BLaER1 (cell line): ENCODE measurements around the gene RNF13.
A peak's percentile ranks its signal among the peaks of the same experiment; 100 is the strongest.

Experiments used
- H3K27ac ChIP-seq: shearing (Covaris generic); formaldehyde crosslinking; 2 replicates; pipeline ENCODE4 v1.8.1; 2022
- H3K27me3 ChIP-seq: shearing (Covaris generic); formaldehyde crosslinking; 2 replicates; pipeline ENCODE4 v1.8.1; 2022
- H3K36me3 ChIP-seq: shearing (Covaris generic); formaldehyde crosslinking; 2 replicates; pipeline ENCODE4 v1.8.1; 2022
- H3K4me1 ChIP-seq: shearing (Covaris generic); formaldehyde crosslinking; 2 replicates; pipeline ENCODE4 v1.8.1; 2022
- H3K4me2 ChIP-seq: shearing (Covaris generic); formaldehyde crosslinking; 2 replicates; pipeline ENCODE4 v1.8.1; 2022
- H3K4me3 ChIP-seq: shearing (Covaris generic); formaldehyde crosslinking; 2 replicates; pipeline ENCODE4 v1.8.1; 2022
- H3K9ac ChIP-seq: shearing (Covaris generic); formaldehyde crosslinking; 2 replicates; pipeline ENCODE4 v1.8.1; 2022
- H3K9me3 ChIP-seq: shearing (Covaris generic); formaldehyde crosslinking; 2 replicates; pipeline ENCODE4 v1.8.1; 2022
- H4K20me1 ChIP-seq: shearing (Covaris generic); formaldehyde crosslinking; 2 replicates; pipeline ENCODE4 v1.8.1; 2022
- Cebpa-rat ChIP-seq: shearing (Covaris generic); IDR thresholded peaks from 2 replicates; pipeline ENCODE4 v1.8.1; 2022

The RNF13 gene, protein sequence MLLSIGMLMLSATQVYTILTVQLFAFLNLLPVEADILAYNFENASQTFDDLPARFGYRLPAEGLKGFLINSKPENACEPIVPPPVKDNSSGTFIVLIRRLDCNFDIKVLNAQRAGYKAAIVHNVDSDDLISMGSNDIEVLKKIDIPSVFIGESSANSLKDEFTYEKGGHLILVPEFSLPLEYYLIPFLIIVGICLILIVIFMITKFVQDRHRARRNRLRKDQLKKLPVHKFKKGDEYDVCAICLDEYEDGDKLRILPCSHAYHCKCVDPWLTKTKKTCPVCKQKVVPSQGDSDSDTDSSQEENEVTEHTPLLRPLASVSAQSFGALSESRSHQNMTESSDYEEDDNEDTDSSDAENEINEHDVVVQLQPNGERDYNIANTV

DNA sequence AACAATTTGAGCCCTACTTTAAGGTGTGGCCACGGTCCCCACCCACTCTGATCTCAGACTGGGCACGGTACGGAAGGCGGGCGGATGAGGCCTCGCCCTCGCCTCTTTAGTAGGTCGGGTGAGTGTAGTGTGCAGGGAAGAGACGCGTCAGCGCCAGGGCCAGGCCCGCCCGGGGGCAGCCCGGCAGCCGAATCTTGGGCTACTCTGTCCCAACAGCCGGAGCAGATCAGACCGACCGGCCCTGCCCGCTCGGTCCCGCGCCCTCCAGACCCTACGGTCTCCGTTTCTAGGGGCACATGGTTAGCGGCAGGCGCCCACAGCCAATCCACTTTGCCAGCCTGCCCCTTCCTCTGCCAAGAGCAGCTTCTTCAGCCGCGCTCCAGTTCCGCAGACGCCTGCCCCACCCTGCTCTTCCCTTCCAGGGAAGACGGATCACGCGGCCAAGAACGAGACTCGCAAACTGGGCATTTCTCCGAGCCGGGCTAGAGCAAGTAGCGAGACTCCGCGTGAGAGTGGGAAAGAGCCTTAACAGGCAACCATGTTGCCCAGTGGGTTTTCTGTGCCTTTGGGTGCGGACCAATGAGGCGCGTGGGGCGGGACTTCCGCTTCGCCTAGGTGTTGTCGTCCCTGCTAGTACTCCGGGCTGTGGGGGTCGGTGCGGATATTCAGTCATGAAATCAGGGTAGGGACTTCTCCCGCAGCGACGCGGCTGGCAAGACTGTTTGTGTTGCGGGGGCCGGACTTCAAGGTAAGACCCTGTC lies at the start of gene RNF13:
Gene RNF13 (plus strand): TSS at position 610 of the 761 bp plus-strand sequence. CDS start 32,812 bp downstream, outside the sequence.
- TF ChIP-seq Cebpa-rat: no peak
- Histone ChIP-seq H3K36me3 (no peaks in the 10 kb centered on the region), H3K4me2 (peak within 1 kb of the TSS; percentile 94), H3K4me1 (peaks cover 40% of the 10 kb centered on the region), H3K27ac (peak within 1 kb of the TSS; percentile 92), H4K20me1 (peaks cover 42% of the 10 kb centered on the region), H3K27me3 (no peaks in the 10 kb centered on the region), H3K4me3 (peak within 1 kb of the TSS; percentile 89), H3K9me3 (no peaks in the 10 kb centered on the region), H3K9ac (peak within 1 kb of the TSS; percentile 89)

GRCh38 chr3:149763565-149764195 lies 49.3 kb upstream of the RNF13 start:
- Histone ChIP-seq H3K4me3 (no peak overlapping the region), H3K9me3 (no peaks in the 10 kb centered on the region), H3K9ac (no peak overlapping the region), H3K27ac (no peak overlapping the region), H3K4me1 (no peaks in the 10 kb centered on the region), H4K20me1 (no peaks in the 10 kb centered on the region), H3K27me3 (no peaks in the 10 kb centered on the region), H3K4me2 (no peak overlapping the region), H3K36me3 (no peaks in the 10 kb centered on the region)
- no peak for TF ChIP-seq Cebpa-rat

- H3K9me3 ChIP-seq: no peaks in the 10 kb centered on the region
- no peaks in the 10 kb centered on the region for H3K36me3 ChIP-seq
- TF ChIP-seq Cebpa-rat: no peak
Measured at GRCh38 chr3:149764302-149764701, 48.7 kb upstream of the RNF13 start.

GRCh38 chr3:149765762-149766334 lies 47.2 kb upstream of the RNF13 start:
- no peaks in the 10 kb centered on the region for H3K27me3 ChIP-seq
- H4K20me1 ChIP-seq: no peaks in the 10 kb centered on the region
- H3K4me3 ChIP-seq: no peak overlapping the region
- TF ChIP-seq Cebpa-rat: no peak
- no peaks in the 10 kb centered on the region for H3K36me3 ChIP-seq
- no peaks in the 10 kb centered on the region for H3K4me1 ChIP-seq
- H3K4me2 ChIP-seq: no peak overlapping the region
- H3K9me3 ChIP-seq: no peaks in the 10 kb centered on the region
- H3K27ac ChIP-seq: no peak overlapping the region
- H3K9ac ChIP-seq: no peak overlapping the region

More at GRCh38 chr3:149764302-149764701, 48.7 kb upstream of the RNF13 start:
- Histone ChIP-seq H4K20me1 (no peaks in the 10 kb centered on the region), H3K4me2 (no peak overlapping the region), H3K9ac (no peak overlapping the region), H3K27me3 (no peaks in the 10 kb centered on the region), H3K4me1 (no peaks in the 10 kb centered on the region), H3K27ac (no peak overlapping the region), H3K4me3 (no peak overlapping the region)

GRCh38 chr3:149767720-149768119 lies 45.3 kb upstream of the RNF13 start:
- no peak for TF ChIP-seq Cebpa-rat
- no peaks in the 10 kb centered on the region for H3K9me3 ChIP-seq
- H3K27me3 ChIP-seq: no peaks in the 10 kb centered on the region
- H3K4me2 ChIP-seq: no peak overlapping the region
- no peak overlapping the region for H3K9ac ChIP-seq
- H3K4me1 ChIP-seq: no peaks in the 10 kb centered on the region
- no peaks in the 10 kb centered on the region for H4K20me1 ChIP-seq
- no peak overlapping the region for H3K4me3 ChIP-seq
- no peak overlapping the region for H3K27ac ChIP-seq
- no peaks in the 10 kb centered on the region for H3K36me3 ChIP-seq

- no peaks in the 10 kb centered on the region for H4K20me1 ChIP-seq
- no peak overlapping the region for H3K4me2 ChIP-seq
- H3K9me3 ChIP-seq: no peaks in the 10 kb centered on the region
- H3K27ac ChIP-seq: no peak overlapping the region
- no peak overlapping the region for H3K4me3 ChIP-seq
- H3K4me1 ChIP-seq: no peaks in the 10 kb centered on the region
- TF ChIP-seq Cebpa-rat: no peak
- H3K27me3 ChIP-seq: no peaks in the 10 kb centered on the region
- H3K9ac ChIP-seq: no peak overlapping the region
- H3K36me3 ChIP-seq: no peaks in the 10 kb centered on the region
Measured at GRCh38 chr3:149768704-149769103, 44.3 kb upstream of the RNF13 start.

DNA sequence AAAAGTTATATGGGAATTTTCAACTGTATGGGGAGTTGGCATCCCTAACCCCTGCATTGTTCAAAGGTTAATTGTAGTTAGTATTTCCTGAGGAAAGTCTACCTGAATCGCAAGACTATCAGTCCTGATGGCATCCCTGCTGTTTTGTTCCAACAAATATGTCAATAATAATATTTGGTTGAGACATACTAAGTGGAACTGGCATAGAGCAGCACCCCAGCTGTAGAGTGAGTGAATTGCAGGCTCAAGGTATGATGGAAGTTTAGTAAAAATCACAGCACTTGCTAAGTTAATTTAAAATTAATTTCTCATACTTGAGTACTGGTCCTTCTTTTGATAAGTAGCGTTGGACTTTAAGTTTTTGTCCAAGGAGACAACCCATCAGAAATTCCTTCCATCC lies 42.8 kb upstream of the RNF13 start:
- H3K4me2 ChIP-seq: no peak overlapping the region
- no peaks in the 10 kb centered on the region for H3K4me1 ChIP-seq
- H3K4me3 ChIP-seq: no peak overlapping the region
- H3K9ac ChIP-seq: no peak overlapping the region
- H3K36me3 ChIP-seq: no peaks in the 10 kb centered on the region
- H3K27me3 ChIP-seq: no peaks in the 10 kb centered on the region
- no peaks in the 10 kb centered on the region for H4K20me1 ChIP-seq
- no peaks in the 10 kb centered on the region for H3K9me3 ChIP-seq
- H3K27ac ChIP-seq: no peak overlapping the region
- TF ChIP-seq Cebpa-rat: no peak

GRCh38 chr3:149771652-149772271 lies 41.3 kb upstream of the RNF13 start:
- no peak overlapping the region for H3K4me3 ChIP-seq
- no peak overlapping the region for H3K4me2 ChIP-seq
- H3K9ac ChIP-seq: no peak overlapping the region
- H4K20me1 ChIP-seq: no peaks in the 10 kb centered on the region
- H3K36me3 ChIP-seq: no peaks in the 10 kb centered on the region
- H3K27ac ChIP-seq: no peak overlapping the region
- no peaks in the 10 kb centered on the region for H3K9me3 ChIP-seq
- TF ChIP-seq Cebpa-rat: no peak
- no peaks in the 10 kb centered on the region for H3K4me1 ChIP-seq
- H3K27me3 ChIP-seq: no peaks in the 10 kb centered on the region

DNA sequence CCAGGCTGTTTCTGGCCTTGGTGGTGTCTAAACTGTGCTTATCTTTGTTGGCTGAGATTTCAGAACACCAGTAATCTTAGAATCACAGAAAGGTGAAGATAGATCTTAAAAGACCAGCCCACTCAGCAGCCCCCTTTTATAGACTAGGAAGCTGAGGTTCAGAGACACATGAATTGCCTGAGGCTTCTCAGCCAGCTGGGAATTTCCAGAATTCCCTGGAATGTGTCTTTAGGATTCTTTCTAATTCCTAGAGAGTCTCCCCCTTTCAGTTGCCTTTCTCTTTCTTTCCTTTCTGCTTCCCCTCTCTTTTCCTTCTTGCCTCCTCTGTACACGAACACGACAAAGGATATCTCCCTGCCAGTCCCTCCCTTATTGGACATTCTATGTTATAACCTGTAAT lies 40.2 kb upstream of the RNF13 start:
- no peak overlapping the region for H3K4me3 ChIP-seq
- no peak overlapping the region for H3K4me2 ChIP-seq
- H3K27ac ChIP-seq: no peak overlapping the region
- H3K27me3 ChIP-seq: no peaks in the 10 kb centered on the region
- H4K20me1 ChIP-seq: no peaks in the 10 kb centered on the region
- no peak for TF ChIP-seq Cebpa-rat
- no peaks in the 10 kb centered on the region for H3K4me1 ChIP-seq
- H3K9me3 ChIP-seq: no peaks in the 10 kb centered on the region
- H3K9ac ChIP-seq: no peak overlapping the region
- H3K36me3 ChIP-seq: no peaks in the 10 kb centered on the region
